ENCODE measurements around the gene GBX2. TPM values are rescaled to one million over a fixed set of nuclear protein-coding genes. Genes with fewer than 3 reads are reported as not detected.

Gene GBX2
- total and polyA plus RNA-seq, 2 of the 8 experiments (the other 6 are each of a cell fraction or from before 2014, with no cell fraction given), result 0.38 to 0.89 TPM

DNA sequence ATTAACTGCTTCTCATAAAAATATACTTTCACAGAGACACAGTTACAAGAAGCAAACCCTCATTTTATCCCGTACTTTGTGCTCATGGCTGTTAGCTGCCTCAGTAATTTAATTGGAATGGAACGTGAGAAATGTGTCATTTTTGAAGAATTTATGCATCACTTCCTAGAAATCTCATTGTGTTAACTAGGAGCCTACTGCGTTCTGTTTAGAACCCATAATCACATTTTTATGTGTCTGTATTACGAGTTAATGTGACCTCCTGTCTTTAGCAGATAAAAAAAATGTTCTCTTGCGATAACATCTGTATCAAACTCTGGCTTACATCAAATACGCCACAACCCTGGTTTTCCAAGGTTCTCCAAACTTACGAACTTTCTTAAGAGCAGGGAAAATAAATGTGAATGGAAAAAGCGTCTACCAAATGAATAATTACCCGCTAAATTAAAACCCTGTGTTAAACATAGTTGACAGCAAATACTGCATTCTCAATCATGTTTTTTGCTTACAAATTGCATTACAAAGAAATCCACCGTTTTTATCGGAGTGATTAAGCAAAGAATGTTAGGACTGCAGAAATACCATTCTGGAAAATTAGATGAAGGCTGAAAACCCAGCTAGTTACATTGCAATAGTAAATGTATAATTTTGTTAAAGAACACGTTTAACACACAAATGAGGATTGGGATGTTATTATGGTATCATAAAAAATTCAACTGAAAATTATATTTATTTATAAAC is 12.1 kb upstream of the GBX2 start (continued):
- TF ChIP-seq CBX8 (IDR thresholded peaks at IDR 0.05; ENCODE audit: borderline replicate concordance, low read depth, low read length), result no peak

Data from H1 (cell line).